K562 (cell line): ENCODE results near the gene SLC6A1. TPM values are rescaled to one million over a fixed set of nuclear protein-coding genes. Genes with fewer than 3 reads are reported as not detected.

Source experiments
- ATAC-seq: fragments of 200-7000 bp; cut with Tn5 transposase; 3 replicates; pipeline ENCODE4 v1.9.1; 2020; ENCODE audit warnings: moderate library complexity
- BruUV-seq: library from RNA; stranded (reverse); fragments of 400-500 nt; replicated peaks from 2 replicates; lab custom pipeline; 2021; lab: Mats Ljungman, UMichigan
- CTCF ChIA-PET: fragments of 300-600 bp; formaldehyde crosslinking; extraction: SDS; loops from one replicate; lab custom pipeline; 2021; ENCODE audit warnings: low intra/inter-chr PET ratio; lab: Yijun Ruan, JAX
- POLR2A ChIA-PET: fragments of 300-600, 350-650 bp; sonication (Branson Sonifier 250); formaldehyde crosslinking; extraction: SDS; loops from one replicate; lab custom pipeline; 2021; ENCODE audit warnings: antibody characterized with exemption, inconsistent platforms; lab: Yijun Ruan, JAX
- DNase-seq, 4 experiments: peaks; one replicate each; pipeline versions ENCODE4 v3.0.0 to v3.0.0-alpha.2; 2011 to 2018; ENCODE audit warnings: low spot score in 3 of 4, mixed read lengths in 3 of 4; ENCODE audit errors: extremely low read depth in 1 of 4
- FAIRE-seq: peaks from 2 replicates; lab custom pipeline; 2011; peaks lifted over from hg19 to GRCh38; lab: Jason Lieb, UNC
- H2AFZ ChIP-seq: 2 replicates; pipeline ENCODE4 v1.6.0; 2011; ENCODE audit warnings: low read depth, low read length, control low read depth, inconsistent platforms
- H3K27ac ChIP-seq: fragments of 200-600 bp; 3 replicates; pipeline ENCODE4 v1.8.0; 2011; ENCODE audit warnings: low read depth, mild to moderate bottlenecking, control low read depth, inconsistent platforms, low read length, moderate library complexity, mixed read lengths; ENCODE audit errors: extremely low read depth
- H3K27me3 ChIP-seq, 2 experiments: fragments of 300-600 bp in 1 of 2; 2 replicates in 1 of 2; 3 replicates in 1 of 2; pipeline versions ENCODE4 v1.6.0 to v1.8.0; 2011; ENCODE audit warnings: inconsistent platforms in 2 of 2, low read length in 2 of 2, mild to moderate bottlenecking in 1 of 2, mixed read lengths in 1 of 2, moderate library complexity in 1 of 2; ENCODE audit not compliant: control insufficient read depth in 2 of 2, insufficient read depth in 2 of 2
- H3K36me3 ChIP-seq: fragments of 300-600 bp; 3 replicates; pipeline ENCODE4 v1.8.0; 2011; ENCODE audit warnings: mild to moderate bottlenecking, low read length, inconsistent platforms; ENCODE audit not compliant: control insufficient read depth, insufficient read depth
- H3K4me1 ChIP-seq, 2 experiments: fragments of 200-600 bp in 1 of 2; replicated peaks in 1 of 2; 2 replicates in 1 of 2; 3 replicates in 1 of 2; pipeline versions ENCODE4 v1.5.1 to v1.8.0; 2011; ENCODE audit warnings: inconsistent platforms in 2 of 2, low read length in 2 of 2, mild to moderate bottlenecking in 1 of 2, mixed read lengths in 1 of 2, moderate library complexity in 1 of 2; ENCODE audit not compliant: control insufficient read depth in 2 of 2, insufficient read depth in 2 of 2
- H3K4me2 ChIP-seq: 2 replicates; pipeline ENCODE4 v1.6.1; 2011; ENCODE audit warnings: low read length, control low read depth, inconsistent platforms, mixed read lengths; ENCODE audit not compliant: insufficient read depth
- H3K4me3 ChIP-seq: fragments of 200-600 bp; sonication (generic), shearing (Covaris generic); 2 replicates; pipeline ENCODE4 v1.5.1; 2016; ENCODE audit warnings: control low read depth, inconsistent platforms
- H3K79me2 ChIP-seq: fragments of 200-600 bp; 3 replicates; pipeline ENCODE4 v1.8.0; 2011; ENCODE audit warnings: low read length, inconsistent platforms; ENCODE audit not compliant: control insufficient read depth, insufficient read depth
- H3K9ac ChIP-seq, 2 experiments: 2 replicates each; pipeline versions ENCODE4 v1.6.0 to v1.6.1; 2011; ENCODE audit warnings: low read depth in 2 of 2, low read length in 2 of 2, control low read depth in 1 of 2, inconsistent platforms in 1 of 2, mild to moderate bottlenecking in 1 of 2, mixed read lengths in 1 of 2; ENCODE audit not compliant: insufficient read depth in 1 of 2
- H3K9me1 ChIP-seq: one replicate; pipeline ENCODE4 v1.6.0; 2011; ENCODE audit warnings: inconsistent platforms, mild to moderate bottlenecking, low read length, moderate library complexity; ENCODE audit not compliant: control insufficient read depth, insufficient read depth
- H3K9me3 ChIP-seq: replicated peaks from 2 replicates; pipeline ENCODE4 v1.5.1; 2011; ENCODE audit warnings: low read depth, low read length, inconsistent platforms; ENCODE audit not compliant: control insufficient read depth, insufficient read depth
- H4K20me1 ChIP-seq: replicated peaks from 2 replicates; pipeline ENCODE4 v1.6.1; 2011; ENCODE audit warnings: low read length, inconsistent platforms, mixed read lengths; ENCODE audit not compliant: control insufficient read depth, insufficient read depth
- ATF4 ChIP-seq: fragments of 450-650 bp; formaldehyde crosslinking; IDR thresholded peaks from 2 replicates; pipeline ENCODE4 v1.4.0; 2022; ENCODE audit warnings: mild to moderate bottlenecking, moderate library complexity
- FOXJ3 ChIP-seq: sonication (generic); formaldehyde crosslinking; IDR thresholded peaks from 2 replicates; pipeline ENCODE4 v1.4.0; 2020; ENCODE audit warnings: mild to moderate bottlenecking, missing genetic modification reagents
- FUS ChIP-seq: fragments of 200-400 bp; formaldehyde crosslinking; optimal IDR thresholded peaks from 2 replicates; pipeline ENCODE3; 2017; ENCODE audit warnings: low read depth, low read length
- GTF2F1 ChIP-seq: IDR thresholded peaks from 2 replicates; pipeline ENCODE4 v1.6.1; 2011; ENCODE audit warnings: low read depth, low read length, improper control_type of control experiment
- KAT7 ChIP-seq: sonication (generic); formaldehyde crosslinking; IDR thresholded peaks from 2 replicates; pipeline ENCODE4 v1.8.0; 2022; ENCODE audit warnings: missing genetic modification reagents, mild to moderate bottlenecking, borderline replicate concordance
- MAFG ChIP-seq: fragments of 450-650 bp; conservative IDR thresholded peaks from 2 replicates; pipeline ENCODE4 v1.6.1; 2016; ENCODE audit warnings: missing genetic modification characterization, missing compliant biosample characterization
- NFYB ChIP-seq: IDR thresholded peaks from 2 replicates; pipeline ENCODE4 v1.6.1; 2011; ENCODE audit warnings: mild to moderate bottlenecking, moderate library complexity; ENCODE audit not compliant: insufficient read length; ENCODE audit errors: extremely low read depth
- PCBP1 ChIP-seq: fragments of 200-400 bp; formaldehyde crosslinking; IDR thresholded peaks from 2 replicates; pipeline ENCODE4 v1.6.1; 2018; ENCODE audit warnings: mild to moderate bottlenecking, low read depth, low read length; ENCODE audit not compliant: poor library complexity, severe bottlenecking
- RBFOX2 ChIP-seq: fragments of 200-400 bp; formaldehyde crosslinking; IDR thresholded peaks from 2 replicates; pipeline ENCODE4 v1.6.1; 2017; ENCODE audit warnings: low read depth, mild to moderate bottlenecking, low read length, moderate library complexity
- SMC3 ChIP-seq: conservative IDR thresholded peaks from 2 replicates; pipeline ENCODE4 v1.6.1; 2011; ENCODE audit warnings: low read depth, low read length, improper control_type of control experiment; ENCODE audit not compliant: insufficient read depth
- TCF7L2 ChIP-seq: fragments of 150-350 bp; IDR thresholded peaks from 2 replicates; pipeline ENCODE4 v1.6.1; 2016; ENCODE audit warnings: low read depth, mild to moderate bottlenecking, low read length, moderate library complexity
- XRCC3 ChIP-seq: fragments of 450-650 bp; IDR thresholded peaks from 2 replicates; pipeline ENCODE4 v1.6.1; 2017; ENCODE audit warnings: mild to moderate bottlenecking, moderate library complexity
- ZNF146 ChIP-seq: IDR thresholded peaks from one replicate; pipeline ENCODE4 v1.6.1; 2018; ENCODE audit warnings: missing compliant biosample characterization; ENCODE audit not compliant: unreplicated experiment
- ZNF695 ChIP-seq: fragments of 450-650 bp; formaldehyde crosslinking; IDR thresholded peaks from 2 replicates; pipeline ENCODE4 v1.4.0; 2020; ENCODE audit warnings: mild to moderate bottlenecking, moderate library complexity
- WGBS: fragments of 100-300 bp; shearing (Covaris generic); methylation state at CpG from one replicate; pipeline ENCODE4 v1.1.6; 2016; ENCODE audit warnings: low coverage, mixed read lengths; ENCODE audit not compliant: insufficient coverage; ENCODE audit errors: missing lambda C conversion rate; 5-methylcytosine and 5-hydroxymethylcytosine counted together
- in situ Hi-C: fragments of 300-500 bp; cut with MboI; formaldehyde crosslinking; loops from 4 replicates; pipeline ENCODE4 v1.15.0; 2018; ENCODE audit warnings: inconsistent platforms, mixed read lengths
- intact Hi-C: fragments of 100-400 bp; cut with micrococcal nuclease; formaldehyde crosslinking; loops from 2 replicates; pipeline ENCODE4 v1.14.2; 2022
- polyA plus RNA-seq, 8 experiments: library from polyadenylated mRNA; depleted of rRNA in 4 of 8; stranded (reverse) in 5 of 8; unstranded in 3 of 8; fragments of >200 nt; fragmentation: Nextera tagmentation in 2 of 8; fragmentation: Illumina TruSeq in 1 of 8; extraction: Ambion mirVana in 2 of 8; extraction: Trizol in 1 of 8; gene quantifications; 2 replicates each; pipeline versions ENCODE4 v1.2.1 to v1.2.3, GENCODE V29; 2011 to 2014; ENCODE audit warnings: inconsistent platforms in 1 of 8, missing spikeins in 1 of 8
- total RNA-seq, 7 experiments: library from RNA; depleted of rRNA in 6 of 7; stranded (reverse); fragments of >200 nt in 6 of 7; fragmentation: Illumina TruSeq in 2 of 7; extraction: Trizol in 2 of 7; gene quantifications; 2 replicates each; pipeline versions ENCODE4 v1.2.1 to v1.2.3, GENCODE V29; 2011 to 2021; ENCODE audit warnings: low replicate concordance in 1 of 7
- TF ChIP-seq, protein P1 (sequence below): sonication (generic); formaldehyde crosslinking; IDR thresholded peaks from 2 replicates; pipeline ENCODE4 v1.8.0; 2022; ENCODE audit warnings: mild to moderate bottlenecking, missing genetic modification reagents, borderline replicate concordance
- TF ChIP-seq, protein P2 (sequence below): fragments of 250-450 bp; sonication (Bioruptor Pico); IDR thresholded peaks from 2 replicates; pipeline ENCODE4 v1.8.0; 2021; ENCODE audit warnings: mild to moderate bottlenecking, moderate library complexity
- TF ChIP-seq, protein P3 (sequence below): fragments of 250-450 bp; sonication (Bioruptor Pico); IDR thresholded peaks from 2 replicates; pipeline ENCODE4 v1.8.0; 2021; ENCODE audit warnings: moderate library complexity, mild to moderate bottlenecking, inconsistent platforms

Gene SLC6A1
- total and polyA plus RNA-seq, 9 of the 15 experiments (the other 6 are each of a cell fraction or from before 2014, with no cell fraction given) = not detected

GRCh38 chr3:11077466-11077865 is 84.9 kb downstream of the SLC6A1 start:
- Histone ChIP-seq H3K9me1 (no peaks in the 10 kb centered on the region), H3K9me3 (no peaks in the 10 kb centered on the region), H3K9ac (no peak overlapping the region), H3K4me2 (no peak overlapping the region), H4K20me1 (no peaks in the 10 kb centered on the region), H3K36me3 (no peaks in the 10 kb centered on the region), H3K27ac (no peak overlapping the region), H3K4me3 (no peak overlapping the region), H3K4me1 (no peaks in the 10 kb centered on the region), H3K27me3 (0 out of 5 replicates have a peak, but pooled peaks cover 0 to 5% of the 10 kb centered on the region in 2 experiments), H2AFZ (no peak overlapping the region), H3K79me2 (no peaks in the 10 kb centered on the region)
- FAIRE-seq = no peak
- WGBS = 0% methylated on average over 2 of the region's 2 CpGs
- ChIA-PET CTCF (no interaction called here), POLR2A (no interaction called here)
- no TSS peak for BruUV-seq
- intact Hi-C loops = no loop called here
- in situ Hi-C loops = no loop called here
- no peak for ATAC-seq
- DNase-seq = no peak
- no peak for TF ChIP-seq PCBP1
- no peak for TF ChIP-seq RBFOX2
- no peak for TF ChIP-seq MAFG (tag)
- no peak for TF ChIP-seq FUS
- TF ChIP-seq SMC3 = no peak
- TF ChIP-seq XRCC3 = no peak
- TF ChIP-seq, protein P1, sequence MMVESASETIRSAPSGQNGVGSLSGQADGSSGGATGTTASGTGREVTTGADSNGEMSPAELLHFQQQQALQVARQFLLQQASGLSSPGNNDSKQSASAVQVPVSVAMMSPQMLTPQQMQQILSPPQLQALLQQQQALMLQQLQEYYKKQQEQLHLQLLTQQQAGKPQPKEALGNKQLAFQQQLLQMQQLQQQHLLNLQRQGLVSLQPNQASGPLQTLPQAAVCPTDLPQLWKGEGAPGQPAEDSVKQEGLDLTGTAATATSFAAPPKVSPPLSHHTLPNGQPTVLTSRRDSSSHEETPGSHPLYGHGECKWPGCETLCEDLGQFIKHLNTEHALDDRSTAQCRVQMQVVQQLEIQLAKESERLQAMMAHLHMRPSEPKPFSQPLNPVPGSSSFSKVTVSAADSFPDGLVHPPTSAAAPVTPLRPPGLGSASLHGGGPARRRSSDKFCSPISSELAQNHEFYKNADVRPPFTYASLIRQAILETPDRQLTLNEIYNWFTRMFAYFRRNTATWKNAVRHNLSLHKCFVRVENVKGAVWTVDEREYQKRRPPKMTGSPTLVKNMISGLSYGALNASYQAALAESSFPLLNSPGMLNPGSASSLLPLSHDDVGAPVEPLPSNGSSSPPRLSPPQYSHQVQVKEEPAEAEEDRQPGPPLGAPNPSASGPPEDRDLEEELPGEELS = no peak
- TF ChIP-seq, protein P2, sequence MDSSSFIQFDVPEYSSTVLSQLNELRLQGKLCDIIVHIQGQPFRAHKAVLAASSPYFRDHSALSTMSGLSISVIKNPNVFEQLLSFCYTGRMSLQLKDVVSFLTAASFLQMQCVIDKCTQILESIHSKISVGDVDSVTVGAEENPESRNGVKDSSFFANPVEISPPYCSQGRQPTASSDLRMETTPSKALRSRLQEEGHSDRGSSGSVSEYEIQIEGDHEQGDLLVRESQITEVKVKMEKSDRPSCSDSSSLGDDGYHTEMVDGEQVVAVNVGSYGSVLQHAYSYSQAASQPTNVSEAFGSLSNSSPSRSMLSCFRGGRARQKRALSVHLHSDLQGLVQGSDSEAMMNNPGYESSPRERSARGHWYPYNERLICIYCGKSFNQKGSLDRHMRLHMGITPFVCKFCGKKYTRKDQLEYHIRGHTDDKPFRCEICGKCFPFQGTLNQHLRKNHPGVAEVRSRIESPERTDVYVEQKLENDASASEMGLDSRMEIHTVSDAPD (CRISPR knock-in tag) = no peak
- TF ChIP-seq NFYB = no peak
- no peak for TF ChIP-seq FOXJ3
- TF ChIP-seq, protein P3, sequence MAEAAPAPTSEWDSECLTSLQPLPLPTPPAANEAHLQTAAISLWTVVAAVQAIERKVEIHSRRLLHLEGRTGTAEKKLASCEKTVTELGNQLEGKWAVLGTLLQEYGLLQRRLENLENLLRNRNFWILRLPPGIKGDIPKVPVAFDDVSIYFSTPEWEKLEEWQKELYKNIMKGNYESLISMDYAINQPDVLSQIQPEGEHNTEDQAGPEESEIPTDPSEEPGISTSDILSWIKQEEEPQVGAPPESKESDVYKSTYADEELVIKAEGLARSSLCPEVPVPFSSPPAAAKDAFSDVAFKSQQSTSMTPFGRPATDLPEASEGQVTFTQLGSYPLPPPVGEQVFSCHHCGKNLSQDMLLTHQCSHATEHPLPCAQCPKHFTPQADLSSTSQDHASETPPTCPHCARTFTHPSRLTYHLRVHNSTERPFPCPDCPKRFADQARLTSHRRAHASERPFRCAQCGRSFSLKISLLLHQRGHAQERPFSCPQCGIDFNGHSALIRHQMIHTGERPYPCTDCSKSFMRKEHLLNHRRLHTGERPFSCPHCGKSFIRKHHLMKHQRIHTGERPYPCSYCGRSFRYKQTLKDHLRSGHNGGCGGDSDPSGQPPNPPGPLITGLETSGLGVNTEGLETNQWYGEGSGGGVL (CRISPR knock-in tag) = no peak
- no peak for TF ChIP-seq ZNF146 (CRISPR knock-in tag)
- no peak for TF ChIP-seq ZNF695 (CRISPR knock-in tag)
- TF ChIP-seq TCF7L2 = no peak
- TF ChIP-seq KAT7 = no peak
- no peak for TF ChIP-seq ATF4 (CRISPR knock-in tag)
- no peak for TF ChIP-seq GTF2F1
